HT-29 (cell line): ENCODE data around the gene VRK3. TPM values are rescaled to one million over a fixed set of nuclear protein-coding genes. Genes with fewer than 3 reads are reported as not detected.
A peak's percentile ranks its signal among the peaks of the same experiment; 100 is the strongest.
"Not testable (repeated sequence)": the region's sequence is repeated elsewhere in the genome, so short reads cannot be mapped to it uniquely, and the experiment has no call there.

Experiments used
- DNase-seq: peaks from one replicate; pipeline ENCODE4 v3.0.0-alpha.2; 2015; ENCODE audit warnings: low spot score
- total RNA-seq: library from RNA; depleted of rRNA; stranded (reverse); fragments of >200 nt; shearing (Covaris generic); gene quantifications from 2 replicates; pipeline ENCODE4 v1.2.3, GENCODE V29; 2014; rRNA removed

The VRK3 gene, protein sequence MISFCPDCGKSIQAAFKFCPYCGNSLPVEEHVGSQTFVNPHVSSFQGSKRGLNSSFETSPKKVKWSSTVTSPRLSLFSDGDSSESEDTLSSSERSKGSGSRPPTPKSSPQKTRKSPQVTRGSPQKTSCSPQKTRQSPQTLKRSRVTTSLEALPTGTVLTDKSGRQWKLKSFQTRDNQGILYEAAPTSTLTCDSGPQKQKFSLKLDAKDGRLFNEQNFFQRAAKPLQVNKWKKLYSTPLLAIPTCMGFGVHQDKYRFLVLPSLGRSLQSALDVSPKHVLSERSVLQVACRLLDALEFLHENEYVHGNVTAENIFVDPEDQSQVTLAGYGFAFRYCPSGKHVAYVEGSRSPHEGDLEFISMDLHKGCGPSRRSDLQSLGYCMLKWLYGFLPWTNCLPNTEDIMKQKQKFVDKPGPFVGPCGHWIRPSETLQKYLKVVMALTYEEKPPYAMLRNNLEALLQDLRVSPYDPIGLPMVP
- total RNA-seq, result 46.1 and 47.7 TPM in 2 replicates

DNA sequence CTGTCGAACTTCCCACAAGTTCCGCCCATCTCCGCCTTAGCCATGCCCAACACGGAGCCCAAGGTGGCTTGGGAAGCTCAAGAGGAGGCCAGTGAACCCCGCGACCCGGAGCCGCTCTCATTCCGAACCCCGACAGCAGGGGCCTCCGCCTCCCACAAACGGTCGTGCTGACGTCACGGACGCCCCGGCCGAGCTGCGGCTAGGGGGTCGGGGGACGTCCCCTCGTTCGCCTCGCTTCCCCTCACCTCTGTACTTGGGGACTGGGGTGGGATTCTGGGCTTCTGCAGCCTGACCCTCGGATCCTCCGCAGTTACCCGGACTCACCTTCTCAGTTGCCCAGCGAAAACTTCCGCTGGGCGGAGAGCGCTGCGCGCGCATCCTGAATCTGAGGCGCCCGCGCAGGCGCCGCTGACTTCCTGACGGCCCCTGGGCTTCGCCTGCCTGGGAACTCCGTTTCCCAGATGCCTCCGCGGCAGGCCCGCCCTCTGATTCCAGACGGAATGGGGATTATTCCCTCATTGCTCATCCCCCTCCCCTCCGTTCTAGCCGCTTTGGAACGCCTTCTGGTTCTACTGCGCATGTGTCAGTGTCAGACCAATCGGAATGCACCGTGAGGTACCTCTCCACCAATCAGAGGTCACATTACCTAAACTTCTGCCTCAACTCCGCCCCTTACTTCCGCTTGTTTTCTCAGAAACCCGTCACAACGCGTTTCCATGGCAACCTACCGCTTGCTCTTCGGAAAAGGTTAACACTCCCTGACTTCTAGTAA, at the start of gene VRK3:
VRK3 (minus strand) TSS at position 351 of the 772 bp plus-strand sequence. CDS start 9,210 bp downstream, outside the sequence.
- DNase-seq, result peak; percentile 100

- not testable (repeated sequence) for DNase-seq
Observed at GRCh38 chr19:50068382-50068781, 43.2 kb upstream of the VRK3 start.

GRCh38 chr19:50067575-50067974, 42.4 kb upstream of the VRK3 start:
- no peak for DNase-seq

- no peak for DNase-seq
Observed at GRCh38 chr19:50065938-50066337, 40.8 kb upstream of the VRK3 start.

GRCh38 chr19:50061650-50062049, 36.5 kb upstream of the VRK3 start:
- peak; percentile 38 for DNase-seq

DNA sequence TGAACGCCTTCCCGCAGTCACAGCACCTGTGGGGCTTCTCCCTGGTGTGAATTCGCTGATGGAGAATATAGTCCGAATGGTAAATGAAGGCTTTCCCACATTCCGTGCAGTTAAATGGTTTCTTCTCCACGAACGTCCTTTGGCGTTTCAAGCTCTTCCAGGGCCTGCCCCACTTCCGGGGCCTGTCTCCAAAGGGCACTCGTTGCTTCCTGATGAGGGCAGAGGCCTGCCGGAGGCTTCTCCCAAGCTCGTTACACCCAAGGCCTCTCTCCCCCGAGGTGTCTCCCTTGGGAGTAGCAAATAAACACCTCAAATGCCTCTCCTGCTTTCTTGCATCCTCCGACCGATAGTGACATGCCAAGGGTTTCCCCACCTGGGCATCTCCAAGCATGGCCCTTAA, 34.9 kb upstream of the VRK3 start:
- DNase-seq, result no peak

GRCh38 chr19:50059045-50059444, 33.9 kb upstream of the VRK3 start:
- DNase-seq, result no peak

DNA sequence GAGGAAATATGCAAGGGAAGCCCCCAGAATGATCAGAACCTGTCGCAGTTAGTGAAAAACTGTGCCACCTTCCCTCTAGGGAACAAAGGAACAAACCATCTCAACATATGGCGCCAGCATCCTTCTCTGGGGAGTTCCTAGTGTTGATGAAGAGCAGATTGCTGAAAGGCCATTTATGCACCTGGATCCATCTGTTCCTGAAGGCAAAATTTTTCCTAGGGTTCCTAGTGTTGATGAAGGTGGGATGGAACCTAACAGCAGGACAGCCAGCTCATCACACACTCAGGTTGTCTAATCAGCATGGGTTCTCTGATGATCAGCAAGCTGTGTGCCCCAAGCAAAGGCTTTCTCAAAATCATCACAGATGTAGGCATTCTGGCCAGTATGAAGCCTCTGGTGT, 33.3 kb upstream of the VRK3 start:
- no peak for DNase-seq

GRCh38 chr19:50053119-50053518, 27.9 kb upstream of the VRK3 start:
- DNase-seq, result no peak

DNA sequence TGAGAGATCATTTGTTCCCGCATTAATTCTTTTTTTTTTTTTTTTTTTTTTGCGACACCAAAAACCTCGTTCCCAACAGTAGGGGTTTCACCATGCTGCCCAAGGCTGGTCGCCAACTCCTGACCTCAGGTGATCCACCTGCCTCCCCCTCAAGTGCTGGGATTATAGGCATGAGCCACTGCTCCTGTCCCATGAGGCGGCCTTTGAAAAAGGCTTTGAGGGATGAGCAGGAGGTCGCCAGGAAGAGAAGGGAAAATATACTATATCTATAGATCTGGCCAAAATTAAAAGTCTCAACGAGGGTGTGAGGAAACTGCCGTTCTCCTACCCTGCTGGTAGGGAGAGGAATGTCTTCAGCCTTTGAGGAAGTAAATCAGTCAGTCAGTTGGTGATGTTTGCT, 26.8 kb upstream of the VRK3 start:
- DNase-seq, result peak; percentile 29

GRCh38 chr19:50051228-50051895, 26.2 kb upstream of the VRK3 start:
- not testable (repeated sequence) for DNase-seq

DNA sequence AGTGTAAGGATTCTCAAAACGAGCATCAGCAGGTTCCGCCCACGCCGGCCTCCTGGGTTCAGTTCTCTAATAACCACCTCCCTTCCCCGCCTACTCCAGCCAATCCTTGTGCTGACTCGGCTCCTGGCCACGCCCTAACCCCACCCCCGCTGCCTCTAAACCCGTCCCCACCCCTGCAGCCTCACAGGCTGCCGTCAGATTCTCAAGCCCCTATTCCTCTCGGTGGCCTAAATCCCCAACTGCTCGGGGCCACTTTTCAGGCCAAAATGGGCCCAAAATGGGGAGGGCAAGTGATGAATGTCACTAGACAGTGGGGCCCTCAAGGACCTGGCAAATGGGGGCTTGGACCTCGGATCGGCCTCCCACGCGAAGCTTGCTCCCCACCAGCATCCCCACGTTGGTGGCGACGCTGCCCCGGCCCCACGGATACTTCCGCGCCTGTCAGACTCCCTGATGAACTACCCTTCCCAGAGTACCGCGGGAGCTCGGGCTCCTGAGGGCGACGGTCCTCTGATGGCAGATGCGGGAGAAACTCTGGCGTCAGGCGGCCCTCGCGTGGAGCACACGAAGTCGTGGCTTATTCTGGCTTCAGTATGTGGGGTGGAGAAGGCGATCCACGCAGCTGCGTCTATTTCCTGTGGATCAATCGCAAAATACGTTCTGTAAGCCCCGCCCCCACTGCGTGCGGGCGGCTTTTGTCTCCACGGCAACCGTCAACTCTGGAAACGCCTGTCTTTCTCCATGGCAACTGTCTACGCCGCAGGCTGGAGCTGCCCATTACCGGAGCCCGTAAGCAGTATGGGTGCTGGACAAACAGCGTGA, 25.4 kb upstream of the VRK3 start:
- DNase-seq, result peak; percentile 97

DNA sequence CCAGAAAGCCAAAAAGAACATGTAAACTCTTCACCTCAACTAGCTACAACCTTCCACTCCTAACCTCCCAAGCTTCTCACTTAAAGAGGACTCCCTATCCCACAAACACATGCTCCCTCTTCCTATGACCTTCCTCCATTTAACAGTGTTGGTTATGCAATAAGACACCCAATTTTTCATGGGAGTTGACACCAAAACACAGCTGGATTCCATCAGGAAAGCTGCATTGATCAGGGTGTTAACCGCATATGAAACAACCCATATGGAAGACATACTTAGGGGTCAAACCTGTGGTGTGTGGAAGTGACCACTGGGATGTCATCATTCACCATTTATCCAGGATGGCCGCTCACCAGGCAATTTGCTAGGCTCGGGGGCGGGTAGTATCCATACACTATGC, 22.5 kb upstream of the VRK3 start:
- no peak for DNase-seq

- DNase-seq, result peak; percentile 94
Observed at GRCh38 chr19:50046649-50047503, 21.7 kb upstream of the VRK3 start.

DNA sequence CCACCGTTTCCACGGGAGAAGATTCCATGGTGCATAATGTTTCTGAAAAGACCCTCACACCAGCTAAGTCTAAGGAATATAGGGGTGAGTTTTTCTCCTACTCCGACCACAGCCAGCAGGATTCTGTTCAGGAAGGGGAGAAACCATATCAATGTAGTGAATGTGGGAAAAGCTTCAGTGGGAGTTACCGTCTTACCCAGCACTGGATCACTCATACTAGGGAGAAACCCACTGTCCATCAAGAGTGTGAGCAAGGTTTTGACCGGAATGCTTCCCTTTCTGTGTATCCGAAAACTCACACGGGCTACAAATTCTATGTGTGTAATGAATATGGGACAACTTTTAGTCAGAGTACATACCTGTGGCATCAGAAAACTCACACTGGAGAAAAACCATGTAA, 19.8 kb upstream of the VRK3 start:
- no peak for DNase-seq

DNA sequence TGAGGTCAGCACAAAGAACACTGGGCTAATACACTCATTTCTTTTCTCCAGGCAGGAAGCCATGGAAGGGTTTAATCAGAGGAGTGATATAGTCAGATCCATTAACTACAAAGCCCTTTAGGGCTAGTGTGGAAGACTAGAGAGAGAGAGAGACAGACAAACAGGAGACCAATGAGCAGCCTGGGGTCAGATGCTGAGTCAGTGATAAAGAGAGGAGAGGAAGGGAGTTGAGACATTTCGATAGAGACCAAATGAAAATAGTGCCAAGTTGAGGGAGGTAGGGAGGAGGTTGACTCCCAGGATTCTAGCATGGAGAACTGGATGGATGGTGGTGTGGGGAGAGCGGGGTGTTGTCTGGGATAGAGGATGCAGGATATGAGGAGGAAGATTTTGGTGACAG, 18.8 kb upstream of the VRK3 start:
- DNase-seq, result no peak

GRCh38 chr19:50042363-50043024, 17.3 kb upstream of the VRK3 start:
- no peak for DNase-seq

DNA sequence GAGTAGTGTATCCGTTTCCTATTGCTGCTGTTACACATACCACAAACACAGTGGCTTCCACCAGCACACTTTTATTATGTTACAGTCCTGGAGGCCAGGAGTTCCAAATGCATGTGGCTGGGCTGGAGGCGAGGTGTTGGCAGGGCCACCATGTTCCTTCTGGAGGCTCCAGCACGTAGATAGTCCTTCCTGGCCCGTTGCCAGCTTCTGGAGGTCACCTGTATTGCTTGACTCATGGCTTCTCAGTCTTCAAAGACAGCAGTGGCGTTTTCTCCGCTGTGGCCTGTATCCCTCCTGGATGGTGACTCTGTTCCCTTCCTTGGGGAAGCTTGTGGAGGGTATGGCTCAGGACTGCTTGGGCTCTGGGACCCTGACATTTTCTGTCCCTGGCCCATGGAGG, 15.8 kb upstream of the VRK3 start:
- no peak for DNase-seq

- peak; percentile 71 for DNase-seq
Observed at GRCh38 chr19:50039968-50040367, 14.8 kb upstream of the VRK3 start.

- no peak for DNase-seq
Observed at GRCh38 chr19:50036908-50037307, 11.7 kb upstream of the VRK3 start.
